ENCODE results near the gene P2RY12. TPM values are rescaled to one million over a fixed set of nuclear protein-coding genes. Genes with fewer than 3 reads are reported as not detected.

Gene P2RY12
- total and polyA plus RNA-seq, 2 of the 8 experiments (the other 6 are each of a cell fraction or from before 2014, with no cell fraction given) = not detected

GRCh38 chr3:151398895-151399294 lies 14.3 kb upstream of the P2RY12 start (continued):
- TF ChIP-seq JUN (IDR thresholded peaks at IDR 0.05; ENCODE audit: low read depth, low read length) (no peak), SIX5 (IDR thresholded peaks at IDR 0.05; ENCODE audit: low read depth, low read length) (no peak)

Data from H1 (cell line).